Measurements from ENCODE around the gene TRIM7. TPM values are rescaled to one million over a fixed set of nuclear protein-coding genes. Genes with fewer than 3 reads are reported as not detected.

Gene TRIM7
- total and polyA plus RNA-seq, 2 donors (not counting 1 experiment from before 2014, with no cell fraction given), result 1.7 to 7.4 TPM

GRCh38 chr5:181212934-181213333, 7.9 kb upstream of the TRIM7 start:
- ATAC-seq (ENCODE audit: low read depth) (no peak), DNase-seq (no peak)
- Histone ChIP-seq H3K9ac (ENCODE audit: low read length) (no peak overlapping the region), H3K79me2 (ENCODE audit: control insufficient read depth, insufficient read depth, low read length) (no peaks in the 10 kb centered on the region), H4K20me1 (ENCODE audit: control insufficient read depth, insufficient read depth, low read length, poor library complexity, severe bottlenecking) (peaks cover 7% of the 10 kb centered on the region), H3K4me3 (ENCODE audit: control extremely low read depth in 1 of 5, extremely low read depth in 1 of 5, insufficient read depth in 1 of 5, low read depth in 2 of 5, low read length in 4 of 5) (no peak overlapping the region), H2AFZ (ENCODE audit: insufficient read depth, low read depth, low read length, poor library complexity, severe bottlenecking) (no peak overlapping the region), H3K36me3 (replicated peaks in 1 of 2; ENCODE audit: control extremely low read depth in 1 of 2, control insufficient read depth in 1 of 2, extremely low read depth in 1 of 2, insufficient read depth in 2 of 2, low read length in 1 of 2) (no peaks in the 10 kb centered on the region), H3K9me3 (ENCODE audit: control extremely low read depth in 1 of 3, control insufficient read depth in 2 of 3, insufficient read depth in 1 of 3, low read length in 2 of 3) (peaks cover 0 to 8% (median 0%) of the 10 kb centered on the region in 3 donors), H3K27ac (ENCODE audit: low read length in 2 of 2) (no peak overlapping the region), H3K4me2 (replicated peaks; ENCODE audit: low read depth, low read length, poor library complexity, severe bottlenecking) (no peak overlapping the region), H3K4me1 (ENCODE audit: control insufficient read depth in 2 of 2, insufficient read depth in 2 of 2, low read length in 2 of 2) (peaks cover 9 to 14% of the 10 kb centered on the region in 2 donors), H3K27me3 (replicated peaks in 1 of 4; ENCODE audit: control extremely low read depth in 1 of 4, control insufficient read depth in 3 of 4, insufficient read depth in 4 of 4, low read length in 3 of 4) (no peaks in the 10 kb centered on the region)
- H3K27me3 Mint-ChIP-seq, result no peaks in the 10 kb centered on the region
- ChIA-PET CTCF (interaction anchor here (1.7 kb wide), 1 partner anchor 23 kb away, joined by 5 read pairs; no protein-coding TSS in a partner anchor), POLR2A (interaction anchor here (0.9 kb wide), 1 partner anchor 13 kb away, joined by 5 read pairs; no protein-coding TSS in a partner anchor)
- H3K9me3 Mint-ChIP-seq (ENCODE audit: insufficient read depth), result no peaks in the 10 kb centered on the region
- no peak overlapping the region for H3K4me3 Mint-ChIP-seq
- WGBS (ENCODE audit: insufficient coverage), result no CpG with 5 or more reads among the region's 2 CpGs
- peaks cover 18% of the 10 kb centered on the region for H3K4me1 Mint-ChIP-seq
- intact Hi-C loops (cut with micrococcal nuclease), result loop anchor here (10.0 kb wide), 1 partner anchor 48 kb away; no protein-coding TSS in a partner anchor
- H3K27ac Mint-ChIP-seq, result no peak overlapping the region
- TF ChIP-seq EZH2 (IDR thresholded peaks at IDR 0.05; ENCODE audit: borderline replicate concordance, insufficient read depth, low read depth, low read length, poor library complexity, severe bottlenecking) (no peak), CTCF (IDR thresholded peaks at IDR 0.05) (no peak)

- Histone ChIP-seq H3K4me3 (ENCODE audit: control extremely low read depth in 1 of 5, extremely low read depth in 1 of 5, insufficient read depth in 1 of 5, low read depth in 2 of 5, low read length in 4 of 5) (no peak overlapping the region), H3K27me3 (replicated peaks in 1 of 4; ENCODE audit: control extremely low read depth in 1 of 4, control insufficient read depth in 3 of 4, insufficient read depth in 4 of 4, low read length in 3 of 4) (no peaks in the 10 kb centered on the region), H3K4me2 (replicated peaks; ENCODE audit: low read depth, low read length, poor library complexity, severe bottlenecking) (no peak overlapping the region), H2AFZ (ENCODE audit: insufficient read depth, low read depth, low read length, poor library complexity, severe bottlenecking) (no peak overlapping the region), H3K79me2 (ENCODE audit: control insufficient read depth, insufficient read depth, low read length) (no peaks in the 10 kb centered on the region), H3K9me3 (ENCODE audit: control extremely low read depth in 1 of 3, control insufficient read depth in 2 of 3, insufficient read depth in 1 of 3, low read length in 2 of 3) (peaks cover 0 to 14% (median 2%) of the 10 kb centered on the region in 3 donors), H3K4me1 (ENCODE audit: control insufficient read depth in 2 of 2, insufficient read depth in 2 of 2, low read length in 2 of 2) (peaks cover 9 to 18% of the 10 kb centered on the region in 2 donors), H4K20me1 (ENCODE audit: control insufficient read depth, insufficient read depth, low read length, poor library complexity, severe bottlenecking) (peaks cover 7% of the 10 kb centered on the region), H3K36me3 (replicated peaks in 1 of 2; ENCODE audit: control extremely low read depth in 1 of 2, control insufficient read depth in 1 of 2, extremely low read depth in 1 of 2, insufficient read depth in 2 of 2, low read length in 1 of 2) (no peaks in the 10 kb centered on the region), H3K9ac (ENCODE audit: low read length) (no peak overlapping the region), H3K27ac (ENCODE audit: low read length in 2 of 2) (no peak overlapping the region)
- H3K27ac Mint-ChIP-seq, result no peak overlapping the region
- H3K9me3 Mint-ChIP-seq (ENCODE audit: insufficient read depth), result no peaks in the 10 kb centered on the region
- TF ChIP-seq EZH2 (IDR thresholded peaks at IDR 0.05; ENCODE audit: borderline replicate concordance, insufficient read depth, low read depth, low read length, poor library complexity, severe bottlenecking) (no peak), CTCF (IDR thresholded peaks at IDR 0.05) (no peak)
- POLR2A ChIA-PET, result interaction anchor here (0.9 kb wide), 1 partner anchor 12 kb away, joined by 5 read pairs; no protein-coding TSS in a partner anchor
- DNase-seq (no peak), ATAC-seq (ENCODE audit: low read depth) (no peak)
- H3K27me3 Mint-ChIP-seq, result no peaks in the 10 kb centered on the region
- intact Hi-C loops (cut with micrococcal nuclease), result loop anchor here (10.0 kb wide), 1 partner anchor 47 kb away; no protein-coding TSS in a partner anchor
- no peak overlapping the region for H3K4me3 Mint-ChIP-seq
- WGBS (ENCODE audit: insufficient coverage), result 100% methylated on average over 5 of the region's 6 CpGs
- CTCF ChIA-PET, result interaction anchor here (1.7 kb wide), 1 partner anchor 22 kb away, joined by 5 read pairs; no protein-coding TSS in a partner anchor
- peaks cover 18% of the 10 kb centered on the region for H3K4me1 Mint-ChIP-seq
Observed at GRCh38 chr5:181212080-181212479, 7.1 kb upstream of the TRIM7 start.
